Measurements from ENCODE around the gene INO80B.
"Not testable (repeated sequence)": the region's sequence is repeated elsewhere in the genome, so short reads cannot be mapped to it uniquely, and the experiment has no call there.

Gene INO80B

DNA sequence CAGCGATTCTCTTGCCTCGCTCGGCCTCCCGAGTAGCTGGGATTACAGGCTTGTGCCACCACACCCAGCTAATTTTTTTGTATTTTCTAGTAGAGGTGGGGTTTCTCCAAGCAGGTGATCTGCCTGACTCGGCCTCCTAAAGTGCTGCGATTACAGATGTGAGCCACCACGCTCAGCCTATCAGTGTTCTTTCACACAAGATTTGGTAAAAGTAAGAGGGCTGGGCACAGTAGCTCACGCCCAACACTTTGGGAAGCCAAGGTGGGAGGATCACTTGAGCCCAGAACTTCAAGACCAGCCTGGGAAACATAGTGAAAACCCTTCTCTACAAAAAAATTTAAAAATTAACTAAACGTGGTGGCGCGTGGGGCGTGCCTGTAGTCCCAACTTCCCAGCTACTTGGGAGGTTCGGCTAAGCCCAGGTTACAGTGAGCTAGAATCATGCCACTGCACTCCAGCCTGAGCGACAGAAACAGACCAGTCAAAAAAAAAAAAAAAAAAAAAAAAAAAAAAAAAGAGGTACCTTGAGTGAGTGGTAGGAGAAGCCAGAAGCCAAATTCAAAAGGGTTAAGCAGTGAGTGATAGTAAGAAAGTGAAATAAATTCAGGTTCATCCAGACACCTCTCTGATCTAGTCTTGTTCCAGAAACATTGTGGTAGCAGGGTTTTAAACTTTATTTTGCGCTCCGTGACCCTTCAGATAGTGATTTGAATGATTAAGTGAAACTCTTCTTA, 16.6 kb downstream of the INO80B start:
- TF ChIP-seq GATA1 (IDR thresholded peaks at IDR 0.05; ENCODE audit: low read depth, low read length) (no peak), POLR2A (IDR thresholded peaks at IDR 0.05; ENCODE audit: low read length) (no peak)
- DNase-seq = no peak

DNA sequence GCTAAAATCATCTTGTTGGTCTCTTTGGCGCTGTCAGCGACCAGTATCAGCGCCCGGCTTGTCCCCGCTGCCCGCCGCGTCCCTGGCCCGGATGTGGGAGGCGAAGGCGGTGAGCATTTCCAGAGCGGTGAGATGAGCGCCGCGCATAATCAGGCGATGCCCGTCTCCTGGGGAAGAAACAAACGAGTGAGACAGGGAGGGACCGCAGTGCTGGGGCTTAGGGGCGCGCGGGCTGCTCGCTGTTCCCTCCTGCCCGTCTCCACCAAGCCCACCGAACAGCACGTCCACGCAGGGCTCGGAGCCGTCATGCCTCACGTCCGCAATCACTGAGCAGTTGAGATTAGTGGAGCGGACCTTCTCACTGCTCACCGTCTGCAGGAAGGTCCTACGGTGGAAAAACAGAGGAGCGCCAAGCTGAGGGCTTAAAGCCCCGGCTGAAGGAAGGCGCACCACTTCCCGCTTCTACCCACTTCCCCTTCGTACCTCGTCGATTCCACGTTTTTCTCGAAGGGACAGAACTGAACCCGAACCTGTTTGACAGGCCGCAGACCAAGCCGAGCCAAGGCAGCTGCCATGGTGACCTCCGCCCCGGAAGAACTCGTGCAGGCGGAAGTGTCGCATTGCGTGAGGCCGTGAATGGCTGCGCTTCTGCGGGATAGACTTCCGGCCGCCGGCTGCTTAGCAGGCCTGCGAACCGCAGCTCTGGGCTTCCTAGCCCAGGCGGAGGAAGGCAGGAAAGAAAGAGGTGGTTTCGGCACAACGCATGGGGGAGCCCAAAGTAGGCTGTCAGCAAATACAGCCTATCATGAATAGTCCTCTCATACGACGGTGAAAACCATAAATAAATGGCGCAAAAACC, 17.4 kb downstream of the INO80B start, which contains the start of gene MRPL53:
MRPL53 (minus strand) TSS at position 595 of the 859 bp plus-strand sequence; CDS start at position 575, 20 bp downstream.
- peak; percentile 96 for DNase-seq
- peak; percentile 99 for TF ChIP-seq POLR2A (IDR thresholded peaks at IDR 0.05; ENCODE audit: low read length)
- no peak for TF ChIP-seq GATA1 (IDR thresholded peaks at IDR 0.05; ENCODE audit: low read depth, low read length)

DNA sequence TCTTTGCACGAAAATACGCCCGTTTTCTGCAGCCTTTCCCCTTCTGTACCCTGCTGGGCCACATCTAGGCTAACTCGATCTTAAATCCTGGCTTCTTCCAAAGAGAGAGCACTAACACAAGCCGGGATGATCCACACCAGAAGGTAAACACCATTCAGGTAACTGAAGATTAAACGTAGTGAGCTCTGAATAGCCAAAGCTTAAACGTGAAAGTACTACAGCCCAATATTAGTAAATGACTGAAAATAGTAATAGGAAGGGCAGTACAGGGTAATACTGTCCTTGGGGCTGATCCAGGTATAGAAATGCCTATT, 18.0 kb downstream of the INO80B start:
- no peak for DNase-seq
- no peak for TF ChIP-seq GATA1 (IDR thresholded peaks at IDR 0.05; ENCODE audit: low read depth, low read length)
- TF ChIP-seq POLR2A (IDR thresholded peaks at IDR 0.05; ENCODE audit: low read length) = no peak

DNA sequence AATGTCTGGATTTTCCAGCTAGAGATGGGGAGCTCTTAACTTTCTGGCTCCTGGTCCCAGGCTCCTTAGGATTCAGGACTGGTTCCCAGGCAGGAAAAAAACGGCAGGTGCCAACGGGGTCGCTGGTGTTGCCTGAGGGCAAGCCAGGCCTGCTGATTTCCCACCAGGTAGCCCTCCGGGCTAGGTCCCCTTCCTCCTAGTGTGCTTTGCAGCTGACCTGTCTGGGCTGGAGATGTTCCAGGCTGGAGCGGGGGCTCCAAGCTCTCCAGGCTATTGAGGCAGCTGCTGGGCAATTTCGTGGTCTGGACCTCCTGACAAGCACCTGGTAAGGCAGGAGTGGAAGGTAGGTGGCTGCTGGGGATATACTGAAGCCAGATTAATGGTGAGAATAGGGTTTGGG, 19.6 kb downstream of the INO80B start:
- no peak for DNase-seq
- TF ChIP-seq GATA1 (IDR thresholded peaks at IDR 0.05; ENCODE audit: low read depth, low read length) = no peak
- TF ChIP-seq POLR2A (IDR thresholded peaks at IDR 0.05; ENCODE audit: low read length) = no peak

DNA sequence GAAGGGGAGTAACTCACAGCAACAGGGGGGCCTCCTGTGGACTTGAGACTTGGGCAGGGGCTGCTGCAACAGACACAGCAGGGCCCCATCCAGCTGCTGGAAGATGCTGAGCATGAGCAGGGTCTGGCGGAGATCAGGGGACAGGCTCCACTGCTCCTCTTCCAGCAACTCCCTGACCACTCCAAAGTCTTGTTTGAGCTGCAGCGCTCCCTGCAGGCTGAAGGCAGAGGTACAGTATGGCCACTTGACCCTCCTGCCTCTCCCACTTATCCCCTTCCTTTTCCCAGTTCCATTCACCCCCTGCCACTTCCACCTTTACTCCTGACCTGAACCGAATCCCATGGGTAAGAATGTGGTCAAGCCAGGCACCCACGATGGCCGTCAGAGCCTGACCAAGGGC, 20.0 kb downstream of the INO80B start:
- no peak for TF ChIP-seq POLR2A (IDR thresholded peaks at IDR 0.05; ENCODE audit: low read length)

DNA sequence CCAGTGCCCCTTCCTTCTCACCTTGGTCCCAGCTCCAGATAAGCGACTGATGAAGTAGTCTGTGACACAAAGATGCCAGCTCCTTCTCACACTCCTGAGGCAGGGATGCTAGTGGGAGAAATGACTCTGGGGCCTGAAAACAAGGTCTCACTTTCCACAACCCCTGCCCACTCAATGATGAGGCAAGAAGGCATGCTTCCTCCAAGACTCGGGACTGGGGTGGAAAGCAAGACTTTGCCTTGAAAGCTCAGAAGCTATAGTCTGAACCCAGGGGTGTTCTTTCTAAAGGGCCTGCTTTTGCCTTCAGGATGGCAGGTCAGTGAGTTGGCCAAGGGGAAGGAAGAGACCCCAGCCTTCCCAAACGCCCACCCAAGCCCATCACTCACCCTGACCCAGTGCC, 26.5 kb downstream of the INO80B start:
- no peak for TF ChIP-seq GATA1 (IDR thresholded peaks at IDR 0.05; ENCODE audit: low read depth, low read length)
- TF ChIP-seq POLR2A (IDR thresholded peaks at IDR 0.05; ENCODE audit: low read length) = no peak
- DNase-seq = no peak

More for the DNA sequence above, 20.0 kb downstream of the INO80B start:
- DNase-seq = no peak

DNA sequence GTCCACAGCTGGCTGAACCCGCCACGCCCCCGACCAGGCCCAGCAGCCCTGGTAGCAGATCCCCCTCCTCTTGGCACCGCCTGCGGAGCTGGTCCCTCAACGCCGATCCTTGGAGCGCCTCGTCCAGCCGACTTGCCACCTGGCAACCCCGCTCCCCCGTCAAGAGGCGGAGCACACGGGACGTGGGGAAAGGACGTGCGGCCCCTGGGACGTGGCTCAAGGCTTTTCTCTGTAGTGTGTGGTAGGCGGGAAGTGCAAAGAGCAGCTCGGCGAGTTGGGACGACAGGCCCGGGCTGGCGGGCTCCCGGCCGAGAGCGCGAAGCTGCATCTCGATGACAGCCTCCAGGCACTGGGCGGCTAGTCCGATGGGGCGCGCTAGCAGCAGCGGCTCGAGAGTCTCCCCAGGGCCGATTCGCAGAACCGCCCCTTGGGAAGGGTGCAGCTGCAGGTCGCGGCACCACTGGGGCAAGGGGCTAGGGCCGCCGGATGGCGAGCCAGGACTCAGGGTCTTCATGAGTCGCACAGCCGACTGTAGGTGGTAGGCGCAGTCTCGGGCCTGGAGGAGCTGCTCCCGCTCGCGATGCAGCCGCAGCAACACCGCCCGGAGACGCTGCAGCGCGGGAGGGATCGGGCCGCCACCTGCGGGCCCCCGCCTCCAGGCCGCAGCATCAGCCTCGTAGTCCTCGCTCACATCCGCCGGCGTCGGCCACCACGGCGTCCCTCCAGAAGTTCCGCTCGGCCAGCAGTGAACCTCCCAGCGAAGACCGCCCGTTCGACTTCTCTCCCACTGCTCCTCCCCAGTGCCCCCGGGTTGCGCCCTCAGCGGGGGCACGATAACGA, 27.3 kb downstream of the INO80B start:
- TF ChIP-seq GATA1 (IDR thresholded peaks at IDR 0.05; ENCODE audit: low read depth, low read length) (no peak), POLR2A (IDR thresholded peaks at IDR 0.05; ENCODE audit: low read length) (no peak)

DNA sequence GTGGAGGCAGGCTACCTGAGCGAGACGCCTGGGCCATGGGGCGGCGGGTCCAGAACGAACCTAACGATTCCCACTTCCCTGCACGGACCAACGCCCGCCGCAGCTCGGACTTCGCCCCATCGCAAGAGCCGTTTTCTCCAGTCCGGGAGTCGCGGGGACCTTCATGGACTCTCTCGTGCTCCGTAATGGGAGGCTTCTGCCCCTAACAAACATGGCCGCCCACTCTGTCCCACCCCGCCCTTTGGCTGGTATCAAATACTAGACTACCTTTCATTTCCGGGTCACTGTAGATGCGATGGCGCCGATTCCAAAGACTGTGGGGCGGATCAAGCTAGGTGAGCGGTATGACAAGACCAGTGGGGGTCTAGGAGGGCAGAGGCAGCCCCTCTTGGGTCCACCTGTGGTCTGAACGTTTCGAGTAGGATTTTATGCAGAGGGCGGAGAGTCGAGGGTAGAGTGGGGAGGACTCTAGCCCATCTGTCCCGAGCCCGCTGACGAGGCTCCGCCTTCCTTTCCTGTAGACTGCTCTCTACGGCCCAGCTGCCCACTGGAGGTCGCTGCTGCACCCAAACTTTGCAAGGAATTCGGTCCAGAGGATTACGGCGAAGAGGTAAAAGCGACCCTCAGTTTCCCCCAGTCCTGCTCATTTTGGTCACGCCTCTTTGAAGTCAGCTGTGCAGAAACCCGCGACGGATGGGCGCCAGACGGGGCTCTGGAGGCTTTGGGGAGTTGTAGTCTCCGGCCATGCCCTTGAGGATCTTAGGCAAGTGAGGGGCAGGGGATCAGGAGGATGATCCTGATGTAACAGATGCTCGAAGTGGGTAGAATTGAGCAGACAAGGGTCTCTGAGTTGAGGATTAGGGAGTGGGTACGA, 28.2 kb downstream of the INO80B start, which contains the start of the genes CCDC142 and TTC31:
CCDC142 (minus strand) TSS at position 198 of the 874 bp plus-strand sequence; CDS start at position 37, 161 bp downstream.
TTC31 (plus strand) TSS at position 281 of the 874 bp plus-strand sequence; CDS start at position 296, 15 bp downstream.
- DNase-seq = peak; percentile 96 to 97
- TF ChIP-seq POLR2A (IDR thresholded peaks at IDR 0.05; ENCODE audit: low read length) (peak; percentile 80), GATA1 (IDR thresholded peaks at IDR 0.05; ENCODE audit: low read depth, low read length) (no peak)

More for the DNA sequence above, 27.3 kb downstream of the INO80B start:
- DNase-seq = peak; percentile 77 to 82

DNA sequence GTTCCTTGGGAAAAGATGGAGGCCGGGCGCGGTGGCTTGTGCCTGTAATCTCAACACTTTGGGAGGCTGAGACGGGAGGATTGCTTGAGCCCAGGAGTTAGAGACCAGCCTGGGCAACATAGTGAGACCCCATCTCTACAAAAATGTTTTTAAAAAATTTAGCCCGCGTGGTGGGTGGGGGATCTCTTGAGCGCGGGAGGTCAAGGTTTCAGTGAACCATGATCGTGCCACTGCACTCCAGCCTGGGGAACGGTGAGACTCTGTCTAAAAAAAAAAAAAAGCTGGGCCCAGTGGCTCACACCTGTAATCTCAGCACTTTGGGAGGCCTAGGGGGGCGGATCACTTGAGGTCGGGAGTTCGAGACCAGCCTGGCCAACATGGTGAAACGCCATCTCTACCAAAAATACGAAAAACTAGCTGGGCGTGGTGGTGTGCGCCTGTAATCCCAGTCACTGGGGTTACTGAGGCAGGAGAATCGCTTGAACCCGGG, 28.8 kb downstream of the INO80B start:
- DNase-seq = not testable (repeated sequence)

DNA sequence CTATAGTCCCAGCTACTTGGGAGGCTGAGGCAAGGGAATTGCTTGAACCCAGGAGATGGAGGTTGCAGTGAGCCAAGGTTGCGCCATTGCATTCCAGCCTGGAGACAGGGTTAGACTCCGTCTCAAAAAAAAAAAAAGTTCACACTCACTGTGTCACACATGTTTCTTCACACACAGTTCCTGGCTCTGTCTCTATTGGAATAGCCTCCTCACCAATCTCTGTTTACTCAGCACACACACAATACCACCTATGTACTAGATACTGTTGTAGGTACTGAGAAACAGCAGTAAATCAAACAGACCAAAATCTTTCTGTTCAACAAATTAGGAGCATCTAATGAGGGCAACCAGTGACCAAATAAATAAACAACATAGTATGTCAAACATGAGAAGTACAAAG, 31.3 kb downstream of the INO80B start:
- TF ChIP-seq POLR2A (IDR thresholded peaks at IDR 0.05; ENCODE audit: low read length) (no peak), GATA1 (IDR thresholded peaks at IDR 0.05; ENCODE audit: low read depth, low read length) (no peak)
- DNase-seq = no peak

DNA sequence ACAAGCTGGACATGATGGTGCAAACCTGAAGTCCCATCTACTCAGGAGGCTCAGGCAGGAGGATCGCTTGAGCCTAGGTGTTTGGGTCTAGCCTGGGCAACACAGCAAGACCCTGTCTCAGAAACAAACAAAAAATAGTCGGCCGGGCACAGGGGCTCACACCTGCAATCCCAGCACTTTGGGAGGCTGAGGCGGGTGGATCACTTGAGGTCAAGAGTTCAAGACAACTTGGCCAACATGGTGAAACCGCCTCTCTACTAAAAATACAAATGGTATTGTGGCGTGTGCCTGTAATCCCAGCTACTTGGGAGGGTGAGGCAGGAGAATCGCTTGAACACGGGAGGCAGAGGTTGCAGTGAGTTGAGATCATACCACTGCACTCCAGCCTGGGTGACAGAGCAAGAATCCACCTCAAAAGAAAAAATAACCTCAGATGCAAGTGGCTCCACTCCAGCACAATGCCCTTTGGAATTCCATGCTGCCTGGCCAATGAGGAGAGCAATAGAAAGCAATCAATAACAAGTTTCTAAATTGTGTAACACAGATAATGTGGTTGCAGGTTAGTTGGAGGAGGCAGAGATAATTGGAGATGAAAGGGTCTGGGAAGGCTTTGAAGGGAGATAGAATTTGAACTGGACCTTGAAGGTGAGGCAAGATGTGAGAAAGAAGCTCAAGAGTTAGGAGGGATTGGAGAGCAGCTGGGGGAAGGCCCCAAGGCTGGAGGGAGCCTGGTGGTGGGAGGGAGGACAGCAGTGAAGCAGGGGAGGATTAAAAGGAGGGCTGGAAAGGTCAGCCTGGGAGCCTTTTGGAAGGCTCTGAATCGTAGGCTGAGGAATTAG, 34.0 kb downstream of the INO80B start:
- no peak for TF ChIP-seq POLR2A (IDR thresholded peaks at IDR 0.05; ENCODE audit: low read length)
- no peak for TF ChIP-seq GATA1 (IDR thresholded peaks at IDR 0.05; ENCODE audit: low read depth, low read length)
- no peak for DNase-seq

DNA sequence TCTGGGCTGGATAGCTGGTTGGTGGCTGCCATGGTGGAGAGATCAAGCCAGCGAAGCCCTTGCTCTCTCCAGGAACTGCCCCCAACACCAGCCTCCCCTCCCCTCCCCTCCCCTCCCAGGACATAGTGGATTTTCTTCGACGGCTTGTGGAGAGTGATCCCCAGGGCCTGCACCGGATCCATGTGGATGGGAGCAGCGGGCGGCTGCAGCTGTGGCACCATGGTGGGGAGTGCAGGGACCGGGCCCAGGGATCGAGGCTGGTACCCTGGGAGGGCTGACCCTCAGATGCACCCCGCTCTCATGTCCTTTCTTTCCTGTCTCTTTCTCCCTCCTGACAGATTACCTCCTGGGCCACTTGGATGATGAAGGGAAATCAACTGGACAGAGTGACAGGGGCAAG, 35.0 kb downstream of the INO80B start:
- no peak for TF ChIP-seq GATA1 (IDR thresholded peaks at IDR 0.05; ENCODE audit: low read depth, low read length)
- no peak for TF ChIP-seq POLR2A (IDR thresholded peaks at IDR 0.05; ENCODE audit: low read length)
- no peak for DNase-seq
